Measurements from ENCODE around the gene TIGD4. TPM values are rescaled to one million over a fixed set of nuclear protein-coding genes. Genes with fewer than 3 reads are reported as not detected.

The TIGD4 gene
- total RNA-seq, 4 donors from 2014 or later = 0.14 to 0.95 (median 0.75) TPM; not detected in 1

GRCh38 chr4:152735396-152735859 is 44.1 kb downstream of the TIGD4 start:
- Histone ChIP-seq H3K4me1 (peaks cover 0 to 8% (median 3%) of the 10 kb centered on the region in 4 donors), H3K27ac (no peak overlapping the region), H3K36me3 (no peaks in the 10 kb centered on the region), H3K27me3 (no peaks in the 10 kb centered on the region), H3K4me3 (no peak overlapping the region), H3K9me3 (no peaks in the 10 kb centered on the region)
- no peak for DNase-seq
- WGBS, 2 donors (ENCODE audit: low coverage in 1 of 2) = 8 to 9% methylated on average over 2 of the region's 2 CpGs
- in situ Hi-C loops (cut with MboI; ENCODE audit: low pct_ligation_motif_present in 1 of 4, low pct_unique_long_range_greater_than_20kb in 1 of 4, low sequenced_read_pairs in 3 of 4) (loop anchor here in 2 of 4 donors (10.0 kb wide), 2 partner anchors 231 to 241 kb away; no protein-coding TSS in a partner anchor), intact Hi-C loops (cut with DNase I; ENCODE audit: low total_unique reads) (no loop called here)
- no peak for TF ChIP-seq POLR2AphosphoS5 (IDR thresholded peaks at IDR 0.05)
- TF ChIP-seq EP300 (IDR thresholded peaks at IDR 0.05; ENCODE audit: low read depth) = no peak
- TF ChIP-seq, protein P1, sequence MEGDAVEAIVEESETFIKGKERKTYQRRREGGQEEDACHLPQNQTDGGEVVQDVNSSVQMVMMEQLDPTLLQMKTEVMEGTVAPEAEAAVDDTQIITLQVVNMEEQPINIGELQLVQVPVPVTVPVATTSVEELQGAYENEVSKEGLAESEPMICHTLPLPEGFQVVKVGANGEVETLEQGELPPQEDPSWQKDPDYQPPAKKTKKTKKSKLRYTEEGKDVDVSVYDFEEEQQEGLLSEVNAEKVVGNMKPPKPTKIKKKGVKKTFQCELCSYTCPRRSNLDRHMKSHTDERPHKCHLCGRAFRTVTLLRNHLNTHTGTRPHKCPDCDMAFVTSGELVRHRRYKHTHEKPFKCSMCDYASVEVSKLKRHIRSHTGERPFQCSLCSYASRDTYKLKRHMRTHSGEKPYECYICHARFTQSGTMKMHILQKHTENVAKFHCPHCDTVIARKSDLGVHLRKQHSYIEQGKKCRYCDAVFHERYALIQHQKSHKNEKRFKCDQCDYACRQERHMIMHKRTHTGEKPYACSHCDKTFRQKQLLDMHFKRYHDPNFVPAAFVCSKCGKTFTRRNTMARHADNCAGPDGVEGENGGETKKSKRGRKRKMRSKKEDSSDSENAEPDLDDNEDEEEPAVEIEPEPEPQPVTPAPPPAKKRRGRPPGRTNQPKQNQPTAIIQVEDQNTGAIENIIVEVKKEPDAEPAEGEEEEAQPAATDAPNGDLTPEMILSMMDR (IDR thresholded peaks at IDR 0.05) = peak; percentile 41 to 69 (median 59)

- WGBS, 2 donors (ENCODE audit: low coverage in 1 of 2) = 65 to 74% methylated on average over 3 of the region's 3 CpGs
- in situ Hi-C loops (cut with MboI; ENCODE audit: low pct_ligation_motif_present in 1 of 4, low pct_unique_long_range_greater_than_20kb in 1 of 4, low sequenced_read_pairs in 3 of 4) = loop anchor here in 3 of 4 donors (5.0 to 10.0 kb wide), 3 partner anchors 230 to 240 kb away; no protein-coding TSS in a partner anchor
These were observed 44.9 kb downstream of the TIGD4 start for GRCh38 chr4:152734699-152735050.

GRCh38 chr4:152734015-152734698 is 45.4 kb downstream of the TIGD4 start:
- Histone ChIP-seq H3K4me1 (peaks cover 0 to 8% (median 1%) of the 10 kb centered on the region in 4 donors), H3K4me3 (no peak overlapping the region), H3K27me3 (no peaks in the 10 kb centered on the region), H3K9me3 (no peaks in the 10 kb centered on the region), H3K27ac (no peak overlapping the region), H3K36me3 (no peaks in the 10 kb centered on the region)
- TF ChIP-seq EP300 (IDR thresholded peaks at IDR 0.05; ENCODE audit: low read depth) = no peak
- TF ChIP-seq, protein P1 (IDR thresholded peaks at IDR 0.05) = no peak
- TF ChIP-seq POLR2AphosphoS5 (IDR thresholded peaks at IDR 0.05) = no peak
- TF ChIP-seq POLR2A (IDR thresholded peaks at IDR 0.05) = no peak
- 83 to 98% methylated on average over 5 of the region's 5 CpGs for WGBS, 2 donors (ENCODE audit: low coverage in 1 of 2)
- in situ Hi-C loops (cut with MboI; ENCODE audit: low pct_ligation_motif_present in 1 of 4, low pct_unique_long_range_greater_than_20kb in 1 of 4, low sequenced_read_pairs in 3 of 4) (loop anchor here in 3 of 4 donors (5.0 to 10.0 kb wide), 3 partner anchors 229 to 239 kb away; no protein-coding TSS in a partner anchor), intact Hi-C loops (cut with DNase I; ENCODE audit: low total_unique reads) (no loop called here)
- no peak for DNase-seq

More at GRCh38 chr4:152734699-152735050, 44.9 kb downstream of the TIGD4 start:
- Histone ChIP-seq H3K27me3 (no peaks in the 10 kb centered on the region), H3K4me3 (no peak overlapping the region), H3K4me1 (peaks cover 0 to 8% (median 3%) of the 10 kb centered on the region in 4 donors), H3K9me3 (no peaks in the 10 kb centered on the region), H3K27ac (no peak overlapping the region), H3K36me3 (no peaks in the 10 kb centered on the region)
- no peak for TF ChIP-seq EP300 (IDR thresholded peaks at IDR 0.05; ENCODE audit: low read depth)
- no peak for TF ChIP-seq POLR2A (IDR thresholded peaks at IDR 0.05)
- TF ChIP-seq, protein P1 (IDR thresholded peaks at IDR 0.05) = no peak
- no peak for TF ChIP-seq POLR2AphosphoS5 (IDR thresholded peaks at IDR 0.05)
- no peak for DNase-seq
- intact Hi-C loops (cut with DNase I; ENCODE audit: low total_unique reads) = no loop called here

GRCh38 chr4:152731997-152732396 is 47.5 kb downstream of the TIGD4 start:
- intact Hi-C loops (cut with DNase I; ENCODE audit: low total_unique reads) = no loop called here
- no peaks in the 10 kb centered on the region for H3K36me3 ChIP-seq
- no peaks in the 10 kb centered on the region for H3K4me1 ChIP-seq
- H3K27ac ChIP-seq = no peak overlapping the region
- H3K27me3 ChIP-seq = no peaks in the 10 kb centered on the region
- H3K9me3 ChIP-seq = no peaks in the 10 kb centered on the region
- WGBS, 2 donors (ENCODE audit: low coverage in 1 of 2) = 85 to 92% methylated on average over 2 of the region's 2 CpGs
- in situ Hi-C loops (cut with MboI; ENCODE audit: low pct_ligation_motif_present in 1 of 4, low pct_unique_long_range_greater_than_20kb in 1 of 4, low sequenced_read_pairs in 3 of 4) = loop anchor here in 3 of 4 donors (5.0 to 10.0 kb wide), 3 partner anchors 227 to 237 kb away; no protein-coding TSS in a partner anchor
- H3K4me3 ChIP-seq = no peak overlapping the region
- no peak for DNase-seq
- TF ChIP-seq POLR2AphosphoS5 (IDR thresholded peaks at IDR 0.05) (no peak), POLR2A (IDR thresholded peaks at IDR 0.05) (no peak), EP300 (IDR thresholded peaks at IDR 0.05; ENCODE audit: low read depth) (no peak)
- TF ChIP-seq, protein P1 (IDR thresholded peaks at IDR 0.05) = no peak
